Measurements from ENCODE around the gene NRAP. TPM values are rescaled to one million over a fixed set of nuclear protein-coding genes. Genes with fewer than 3 reads are reported as not detected.

NRAP gene
- total RNA-seq, 1 experiment from 2014 or later, result not detected

DNA sequence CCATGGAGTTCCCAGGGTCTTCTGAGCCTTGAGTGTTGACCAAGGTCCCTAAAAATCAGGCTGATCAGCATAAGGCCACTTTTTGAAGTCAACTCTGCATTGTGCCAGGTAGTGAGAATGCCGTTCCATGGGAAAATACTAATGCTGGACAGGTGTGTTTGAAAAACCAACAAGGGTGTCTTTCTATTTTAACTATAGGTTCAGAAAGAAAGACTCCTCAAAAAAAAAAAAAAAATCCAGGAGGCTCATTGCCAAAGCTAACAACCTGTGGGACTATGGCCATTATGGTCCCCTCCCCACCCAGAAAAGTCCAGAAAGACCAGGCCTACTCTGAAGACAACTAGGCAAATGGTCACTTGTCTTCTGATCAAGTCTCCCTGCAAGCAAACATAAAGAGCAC is 44.4 kb downstream of the NRAP start:
- Histone ChIP-seq H3K9ac (ENCODE audit: extremely low read depth, insufficient read length, low read length) (no peak overlapping the region), H2BK120ac (ENCODE audit: low read depth, low read length, poor library complexity, severe bottlenecking) (no peak overlapping the region), H3K14ac (ENCODE audit: insufficient read depth, low read length) (no peak overlapping the region), H3K79me2 (ENCODE audit: insufficient read depth, low read length) (no peaks in the 10 kb centered on the region), H4K91ac (ENCODE audit: insufficient read length, low read depth, low read length) (no peak overlapping the region), H3K27ac (ENCODE audit: insufficient read length, low read depth, low read length) (no peak overlapping the region), H3K27me3 (ENCODE audit: insufficient read depth, low read length) (no peaks in the 10 kb centered on the region; the same call in 1 of the 2 replicates), H2AK5ac (ENCODE audit: insufficient read length, low read length) (no peak overlapping the region), H2BK12ac (ENCODE audit: insufficient read length, low read depth, low read length) (no peak overlapping the region), H3K9me3 (ENCODE audit: control insufficient read depth, low read depth, low read length) (no peaks in the 10 kb centered on the region), H3K79me1 (ENCODE audit: insufficient read depth, low read depth, low read length, poor library complexity, severe bottlenecking) (no peaks in the 10 kb centered on the region), H3K4me1 (ENCODE audit: insufficient read depth, low read length) (peaks cover 10% of the 10 kb centered on the region), H3K23me2 (ENCODE audit: insufficient read length, low read depth, low read length, poor library complexity, severe bottlenecking) (no peaks in the 10 kb centered on the region), H2BK20ac (ENCODE audit: low read depth, low read length, poor library complexity, severe bottlenecking) (no peak overlapping the region), H2BK5ac (ENCODE audit: insufficient read length, low read length) (no peak overlapping the region), H3K4ac (ENCODE audit: low read depth, low read length) (no peak overlapping the region), H3K23ac (ENCODE audit: insufficient read length, low read depth, low read length) (no peak overlapping the region), H3T11ph (ENCODE audit: low read length) (no peak overlapping the region), H4K8ac (replicated peaks; ENCODE audit: insufficient read length, low read depth, low read length) (no peak overlapping the region), H2AFZ (ENCODE audit: low read length) (no peak overlapping the region), H4K5ac (ENCODE audit: insufficient read length, low read depth, low read length) (no peak overlapping the region), H4K20me1 (ENCODE audit: control insufficient read depth, insufficient read depth, insufficient read length) (no peaks in the 10 kb centered on the region), H3K4me2 (ENCODE audit: insufficient read depth, insufficient read length, low read length) (no peak overlapping the region), H3K18ac (ENCODE audit: insufficient read length, low read depth, low read length) (no peak overlapping the region), H3K56ac (ENCODE audit: insufficient read length, low read depth, low read length) (no peak overlapping the region), H2BK15ac (ENCODE audit: low read depth, low read length) (no peak overlapping the region)
- Mint-ChIP-seq H3K9me3 (no peaks in the 10 kb centered on the region), H3K27me3 (ENCODE audit: low read depth) (peaks cover 59% of the 10 kb centered on the region), H3K36me3 (ENCODE audit: insufficient read depth in 1 of 3, low read depth in 3 of 3) (no peaks in the 10 kb centered on the region), H3K27ac (no peak overlapping the region; a peak in 2 of 7 replicates), H3K4me3 (no peak overlapping the region), H3K4me1 (peaks cover 53 to 58% of the 10 kb centered on the region in 2 experiments)
- DNase-seq, result no peak
- TF ChIP-seq, protein P1, sequence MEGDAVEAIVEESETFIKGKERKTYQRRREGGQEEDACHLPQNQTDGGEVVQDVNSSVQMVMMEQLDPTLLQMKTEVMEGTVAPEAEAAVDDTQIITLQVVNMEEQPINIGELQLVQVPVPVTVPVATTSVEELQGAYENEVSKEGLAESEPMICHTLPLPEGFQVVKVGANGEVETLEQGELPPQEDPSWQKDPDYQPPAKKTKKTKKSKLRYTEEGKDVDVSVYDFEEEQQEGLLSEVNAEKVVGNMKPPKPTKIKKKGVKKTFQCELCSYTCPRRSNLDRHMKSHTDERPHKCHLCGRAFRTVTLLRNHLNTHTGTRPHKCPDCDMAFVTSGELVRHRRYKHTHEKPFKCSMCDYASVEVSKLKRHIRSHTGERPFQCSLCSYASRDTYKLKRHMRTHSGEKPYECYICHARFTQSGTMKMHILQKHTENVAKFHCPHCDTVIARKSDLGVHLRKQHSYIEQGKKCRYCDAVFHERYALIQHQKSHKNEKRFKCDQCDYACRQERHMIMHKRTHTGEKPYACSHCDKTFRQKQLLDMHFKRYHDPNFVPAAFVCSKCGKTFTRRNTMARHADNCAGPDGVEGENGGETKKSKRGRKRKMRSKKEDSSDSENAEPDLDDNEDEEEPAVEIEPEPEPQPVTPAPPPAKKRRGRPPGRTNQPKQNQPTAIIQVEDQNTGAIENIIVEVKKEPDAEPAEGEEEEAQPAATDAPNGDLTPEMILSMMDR (conservative IDR thresholded peaks at IDR 0.05), result no peak
- WGBS (ENCODE audit: extremely low coverage, insufficient read length, low lambda C conversion rate), result no CpG with 5 or more reads among the region's 1 CpG

All from H9 (cell line).